Measurements from ENCODE around the gene GDPD5. TPM values are rescaled to one million over a fixed set of nuclear protein-coding genes. Genes with fewer than 3 reads are reported as not detected.

The GDPD5 gene
- total RNA-seq, 1 donor from 2014 or later: 15.8 TPM

GRCh38 chr11:75534259-75535069, 8.7 kb upstream of the GDPD5 start:
- ATAC-seq (no peak), DNase-seq (no peak)
- TF ChIP-seq CTCF (IDR thresholded peaks at IDR 0.05): no peak
- no peak overlapping the region for H3K4me3 ChIP-seq
- intact Hi-C loops (cut with DNase I): loop anchor here (5.0 kb wide), 1 partner anchor 87 kb away; no protein-coding TSS in a partner anchor
- no peak overlapping the region for H3K27ac ChIP-seq
- H3K36me3 ChIP-seq: no peaks in the 10 kb centered on the region
- no peaks in the 10 kb centered on the region for H3K9me3 ChIP-seq
- no peaks in the 10 kb centered on the region for H3K27me3 ChIP-seq (ENCODE audit: low read depth)
- peaks cover 11% of the 10 kb centered on the region for H3K4me1 ChIP-seq

GRCh38 chr11:75533896-75534258, 8.1 kb upstream of the GDPD5 start:
- intact Hi-C loops (cut with DNase I): loop anchor here (5.0 kb wide), 1 partner anchor 87 kb away; no protein-coding TSS in a partner anchor
- peaks cover 11% of the 10 kb centered on the region for H3K4me1 ChIP-seq
- DNase-seq: no peak
- H3K27me3 ChIP-seq (ENCODE audit: low read depth): no peaks in the 10 kb centered on the region
- no peaks in the 10 kb centered on the region for H3K9me3 ChIP-seq
- no peaks in the 10 kb centered on the region for H3K36me3 ChIP-seq
- no peak overlapping the region for H3K27ac ChIP-seq
- no peak for TF ChIP-seq CTCF (IDR thresholded peaks at IDR 0.05)
- no peak overlapping the region for H3K4me3 ChIP-seq
- no peak for ATAC-seq

GRCh38 chr11:75532200-75533048, 6.7 kb upstream of the GDPD5 start:
- intact Hi-C loops (cut with DNase I): loop anchor here (5.0 kb wide), 1 partner anchor 85 kb away; no protein-coding TSS in a partner anchor
- Histone ChIP-seq H3K4me1 (peaks cover 11% of the 10 kb centered on the region), H3K4me3 (no peak overlapping the region), H3K27me3 (ENCODE audit: low read depth) (no peaks in the 10 kb centered on the region), H3K27ac (no peak overlapping the region), H3K36me3 (no peaks in the 10 kb centered on the region), H3K9me3 (no peaks in the 10 kb centered on the region)
- ATAC-seq (peak; percentile 84 to 86), DNase-seq (peak; percentile 75)
- TF ChIP-seq CTCF (IDR thresholded peaks at IDR 0.05): peak; percentile 88

- Histone ChIP-seq H3K36me3 (no peaks in the 10 kb centered on the region), H3K27ac (no peak overlapping the region), H3K9me3 (no peaks in the 10 kb centered on the region), H3K4me3 (no peak overlapping the region), H3K27me3 (ENCODE audit: low read depth) (no peaks in the 10 kb centered on the region), H3K4me1 (peaks cover 6% of the 10 kb centered on the region)
- DNase-seq: no peak
- intact Hi-C loops (cut with DNase I): loop anchor here (5.0 kb wide), 1 partner anchor 84 kb away; no protein-coding TSS in a partner anchor
- no peak for TF ChIP-seq CTCF (IDR thresholded peaks at IDR 0.05)
- ATAC-seq: peak in 1 of 2 donors; percentile 26
Observed at GRCh38 chr11:75531325-75531724, 5.6 kb upstream of the GDPD5 start.

GRCh38 chr11:75530577-75530976, 4.8 kb upstream of the GDPD5 start:
- TF ChIP-seq CTCF (IDR thresholded peaks at IDR 0.05): no peak
- Histone ChIP-seq H3K4me1 (peaks cover 6% of the 10 kb centered on the region), H3K27me3 (ENCODE audit: low read depth) (no peaks in the 10 kb centered on the region), H3K9me3 (no peaks in the 10 kb centered on the region), H3K4me3 (no peak overlapping the region), H3K36me3 (no peaks in the 10 kb centered on the region), H3K27ac (no peak overlapping the region)
- ATAC-seq (no peak), DNase-seq (no peak)
- intact Hi-C loops (cut with DNase I): loop anchor here (5.0 kb wide), 1 partner anchor 83 kb away; no protein-coding TSS in a partner anchor

Measured in lower lobe of right lung (tissue), 2 donors.